ENCODE measurements around the gene ADGRV1.

GRCh38 chr5:91177085-91177484 lies 618.5 kb downstream of the ADGRV1 start:
- TF ChIP-seq, protein P1, sequence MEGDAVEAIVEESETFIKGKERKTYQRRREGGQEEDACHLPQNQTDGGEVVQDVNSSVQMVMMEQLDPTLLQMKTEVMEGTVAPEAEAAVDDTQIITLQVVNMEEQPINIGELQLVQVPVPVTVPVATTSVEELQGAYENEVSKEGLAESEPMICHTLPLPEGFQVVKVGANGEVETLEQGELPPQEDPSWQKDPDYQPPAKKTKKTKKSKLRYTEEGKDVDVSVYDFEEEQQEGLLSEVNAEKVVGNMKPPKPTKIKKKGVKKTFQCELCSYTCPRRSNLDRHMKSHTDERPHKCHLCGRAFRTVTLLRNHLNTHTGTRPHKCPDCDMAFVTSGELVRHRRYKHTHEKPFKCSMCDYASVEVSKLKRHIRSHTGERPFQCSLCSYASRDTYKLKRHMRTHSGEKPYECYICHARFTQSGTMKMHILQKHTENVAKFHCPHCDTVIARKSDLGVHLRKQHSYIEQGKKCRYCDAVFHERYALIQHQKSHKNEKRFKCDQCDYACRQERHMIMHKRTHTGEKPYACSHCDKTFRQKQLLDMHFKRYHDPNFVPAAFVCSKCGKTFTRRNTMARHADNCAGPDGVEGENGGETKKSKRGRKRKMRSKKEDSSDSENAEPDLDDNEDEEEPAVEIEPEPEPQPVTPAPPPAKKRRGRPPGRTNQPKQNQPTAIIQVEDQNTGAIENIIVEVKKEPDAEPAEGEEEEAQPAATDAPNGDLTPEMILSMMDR (IDR thresholded peaks at IDR 0.05) = no peak
- TF ChIP-seq POLR2AphosphoS5 (IDR thresholded peaks at IDR 0.05) (no peak), POLR2A (IDR thresholded peaks at IDR 0.05) (no peak)

Measured in stomach (tissue), 4 donors.